H1 (cell line): ENCODE measurements around the gene ARHGAP26.

Experiments
- CEBPB ChIP-seq: IDR thresholded peaks from 2 replicates; pipeline ENCODE4 v1.6.1; 2012; ENCODE audit warnings: low read depth, low read length
- CTCF ChIP-seq, 3 experiments: IDR thresholded peaks; 1 replicate in 2 of 3; 2 replicates in 1 of 3; pipeline versions ENCODE4 v1.5.1 to v1.6.1; 2011; ENCODE audit warnings: low read length in 3 of 3, mild to moderate bottlenecking in 3 of 3, inconsistent platforms in 2 of 3, low read depth in 1 of 3, moderate library complexity in 1 of 3; ENCODE audit not compliant: insufficient read depth in 1 of 3; ENCODE audit errors: control extremely low read depth in 1 of 3
- EZH2 ChIP-seq: fragments of 200-600 bp; sonication (generic); IDR thresholded peaks from 2 replicates; pipeline ENCODE4 v1.7.1; 2012; ENCODE audit warnings: low read depth, mild to moderate bottlenecking, moderate library complexity, low read length, inconsistent platforms; ENCODE audit not compliant: severe bottlenecking
- JUN ChIP-seq: IDR thresholded peaks from 2 replicates; pipeline ENCODE4 v1.6.1; 2011; ENCODE audit warnings: low read depth, mild to moderate bottlenecking, improper control_type of control experiment, low read length
- JUND ChIP-seq: IDR thresholded peaks from 2 replicates; pipeline ENCODE4 v1.6.1; 2011; ENCODE audit warnings: mild to moderate bottlenecking, improper control_type of control experiment, low read length
- PHF8 ChIP-seq: fragments of 200-600 bp; sonication (generic); conservative IDR thresholded peaks from 2 replicates; pipeline ENCODE4 v1.7.1; 2012; ENCODE audit warnings: low read depth, mild to moderate bottlenecking, inconsistent platforms, low read length, moderate library complexity
- POLR2A ChIP-seq, 2 experiments: IDR thresholded peaks; 1 replicate in 1 of 2; 2 replicates in 1 of 2; pipeline ENCODE4 v1.6.1; 2011; ENCODE audit warnings: low read depth in 2 of 2, low read length in 2 of 2, mild to moderate bottlenecking in 2 of 2; ENCODE audit errors: control extremely low read depth in 1 of 2
- POLR2AphosphoS5 ChIP-seq: IDR thresholded peaks from 2 replicates; pipeline ENCODE4 v1.6.1; 2011; ENCODE audit warnings: low read depth, low read length
- SIX5 ChIP-seq: IDR thresholded peaks from 2 replicates; pipeline ENCODE4 v1.6.1; 2011; ENCODE audit warnings: mild to moderate bottlenecking, low read depth, low read length
- SP2 ChIP-seq: IDR thresholded peaks from 2 replicates; pipeline ENCODE4 v1.6.1; 2012; ENCODE audit warnings: mild to moderate bottlenecking, low read length, inconsistent platforms
- TAF7 ChIP-seq: optimal IDR thresholded peaks from 2 replicates; pipeline ENCODE3; 2011; ENCODE audit warnings: low read depth, mild to moderate bottlenecking, inconsistent platforms, low read length, moderate library complexity, borderline replicate concordance
- USF2 ChIP-seq: IDR thresholded peaks from 2 replicates; pipeline ENCODE4 v1.6.1; 2011; ENCODE audit warnings: low read length, improper control_type of control experiment

GRCh38 chr5:143134900-143135299 lies 364.7 kb downstream of the ARHGAP26 start:
- no peak for TF ChIP-seq CTCF (IDR thresholded peaks at IDR 0.05; ENCODE audit: control extremely low read depth in 1 of 3, insufficient read depth in 1 of 3, low read depth in 1 of 3, low read length in 3 of 3)
- TF ChIP-seq PHF8, result no peak
- TF ChIP-seq EZH2, result no peak
- TF ChIP-seq SP2, result no peak
- no peak for TF ChIP-seq POLR2AphosphoS5
- TF ChIP-seq TAF7, result no peak
- no peak for TF ChIP-seq SIX5
- no peak for TF ChIP-seq POLR2A (IDR thresholded peaks at IDR 0.05; ENCODE audit: control extremely low read depth in 1 of 2, low read depth in 2 of 2, low read length in 2 of 2)
- no peak for TF ChIP-seq CEBPB
- TF ChIP-seq JUN, result no peak
- no peak for TF ChIP-seq USF2
- TF ChIP-seq JUND, result no peak
